GM23248 (cell line): Measurements from ENCODE around the gene ERCC8.

Source experiments
- EZH2 ChIP-seq: fragments of 200-600 bp; sonication (generic); IDR thresholded peaks from 2 replicates; pipeline ENCODE4 v1.6.1; 2018; ENCODE audit warnings: antibody characterized with exemption, mild to moderate bottlenecking; ENCODE audit not compliant: insufficient read depth, poor library complexity, severe bottlenecking
- EZH2phosphoT487 ChIP-seq: fragments of 200-600 bp; sonication (generic); IDR thresholded peaks from 2 replicates; pipeline ENCODE4 v1.6.1; 2018; ENCODE audit warnings: antibody characterized with exemption, moderate library complexity, mild to moderate bottlenecking, low read depth; ENCODE audit not compliant: insufficient read depth

GRCh38 chr5:60841361-60841760, 103.5 kb downstream of the ERCC8 start:
- TF ChIP-seq EZH2phosphoT487 (no peak), EZH2 (no peak)
